Airway epithelial cell (primary cell): ENCODE measurements around the gene HTR3E. TPM values are rescaled to one million over a fixed set of nuclear protein-coding genes. Genes with fewer than 3 reads are reported as not detected.

Experiments used
- total RNA-seq: library from RNA; depleted of rRNA; stranded (reverse); fragments of >200 nt; gene quantifications from 2 replicates; pipeline ENCODE4 v1.2.3, GENCODE V29; 2015

HTR3E gene, protein sequence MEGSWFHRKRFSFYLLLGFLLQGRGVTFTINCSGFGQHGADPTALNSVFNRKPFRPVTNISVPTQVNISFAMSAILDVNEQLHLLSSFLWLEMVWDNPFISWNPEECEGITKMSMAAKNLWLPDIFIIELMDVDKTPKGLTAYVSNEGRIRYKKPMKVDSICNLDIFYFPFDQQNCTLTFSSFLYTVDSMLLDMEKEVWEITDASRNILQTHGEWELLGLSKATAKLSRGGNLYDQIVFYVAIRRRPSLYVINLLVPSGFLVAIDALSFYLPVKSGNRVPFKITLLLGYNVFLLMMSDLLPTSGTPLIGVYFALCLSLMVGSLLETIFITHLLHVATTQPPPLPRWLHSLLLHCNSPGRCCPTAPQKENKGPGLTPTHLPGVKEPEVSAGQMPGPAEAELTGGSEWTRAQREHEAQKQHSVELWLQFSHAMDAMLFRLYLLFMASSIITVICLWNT
- not detected in 2 replicates for total RNA-seq

DNA sequence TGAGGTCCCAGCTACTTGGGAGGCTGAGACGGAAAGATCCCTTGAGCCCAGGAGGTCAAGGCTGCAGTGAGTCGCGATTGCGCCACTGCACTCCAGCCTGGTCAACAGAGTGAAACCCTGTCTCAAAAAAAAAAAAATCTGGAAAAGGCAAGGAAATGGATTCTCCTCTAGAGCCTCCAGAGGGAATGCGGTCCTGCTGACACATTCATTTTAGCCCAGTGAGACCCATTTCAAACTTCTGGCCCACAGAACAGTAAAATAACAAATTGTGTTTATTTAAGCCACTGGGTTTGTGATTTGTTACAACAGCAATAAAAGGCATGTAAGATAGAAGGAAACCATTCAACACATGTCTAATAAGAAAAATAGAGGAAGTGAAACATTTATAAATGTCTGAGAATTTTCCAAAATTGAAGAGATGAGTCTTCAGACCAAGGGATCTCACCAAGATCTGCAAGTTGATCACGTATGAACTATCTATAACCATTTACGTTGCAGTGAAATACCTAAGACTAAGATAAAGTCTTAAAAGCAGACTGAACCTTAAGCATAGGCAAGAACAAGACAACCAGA lies at the start of gene HTR3E:
Gene HTR3E, plus strand, starts transcription at position 254 of the 573 bp plus-strand sequence. CDS start 466 bp downstream, outside the sequence.

DNA sequence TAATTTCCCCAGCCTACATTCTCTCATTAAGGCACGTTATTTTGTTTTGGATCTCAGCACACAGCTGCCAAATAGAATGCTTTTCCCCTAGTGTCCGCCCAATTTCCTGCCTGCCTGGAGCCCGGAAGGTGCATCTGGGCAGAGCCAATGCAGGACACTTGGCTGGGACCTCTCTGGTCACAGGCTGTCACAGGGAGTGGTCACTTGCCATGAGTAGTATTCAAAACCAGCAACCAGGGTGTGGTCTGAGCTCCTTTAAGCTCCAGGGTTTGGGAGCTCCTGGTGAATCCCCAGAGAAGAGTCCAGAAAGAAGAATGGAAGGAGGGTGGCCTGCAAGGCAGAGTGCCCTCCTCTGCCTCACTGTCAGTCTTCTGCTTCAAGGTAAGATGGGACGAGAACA lies 44.1 kb upstream of the HTR3E start, which contains the start of gene HTR3C:
Gene HTR3C, plus strand, starts transcription at position 281 of the 400 bp plus-strand sequence. Its CDS starts 34 bp downstream, at position 315.

DNA sequence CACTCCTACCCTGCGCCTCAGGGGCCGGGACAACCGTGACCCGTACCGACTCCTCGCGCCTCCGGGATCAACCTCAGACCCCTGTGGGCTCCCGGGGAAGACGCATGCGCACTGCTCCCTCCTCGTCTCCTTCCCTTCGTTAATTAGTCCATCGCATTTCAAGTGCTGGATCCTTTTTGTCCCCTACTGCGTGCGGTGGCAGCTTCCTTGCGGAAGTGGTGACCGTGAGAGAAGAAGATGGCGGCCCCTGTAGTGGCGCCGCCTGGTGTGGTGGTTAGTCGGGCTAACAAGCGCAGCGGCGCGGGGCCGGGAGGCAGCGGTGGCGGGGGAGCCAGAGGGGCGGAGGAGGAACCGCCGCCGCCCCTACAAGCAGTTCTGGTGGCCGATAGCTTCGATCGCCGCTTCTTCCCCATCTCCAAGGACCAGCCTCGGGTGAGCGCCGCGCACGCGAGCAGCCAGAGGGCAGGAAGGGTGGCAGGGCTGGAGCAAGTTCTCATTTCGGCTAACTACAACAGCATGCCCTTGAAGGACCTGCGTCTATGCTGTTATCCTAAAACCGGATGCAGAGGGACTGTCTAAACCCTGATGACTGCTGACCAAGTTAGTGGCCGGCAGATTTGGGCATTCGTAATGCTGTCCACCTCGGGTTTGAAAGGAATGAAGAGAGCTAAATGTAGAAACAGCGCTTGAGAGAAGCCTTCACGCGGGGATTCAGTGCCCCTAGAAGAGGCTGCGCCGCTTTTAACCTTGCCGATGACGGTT lies 38.5 kb downstream of the HTR3E start, which contains the start of gene EIF2B5:
Gene EIF2B5, plus strand, starts transcription at position 210 of the 762 bp plus-strand sequence. Its CDS starts 28 bp downstream, at position 238.

DNA sequence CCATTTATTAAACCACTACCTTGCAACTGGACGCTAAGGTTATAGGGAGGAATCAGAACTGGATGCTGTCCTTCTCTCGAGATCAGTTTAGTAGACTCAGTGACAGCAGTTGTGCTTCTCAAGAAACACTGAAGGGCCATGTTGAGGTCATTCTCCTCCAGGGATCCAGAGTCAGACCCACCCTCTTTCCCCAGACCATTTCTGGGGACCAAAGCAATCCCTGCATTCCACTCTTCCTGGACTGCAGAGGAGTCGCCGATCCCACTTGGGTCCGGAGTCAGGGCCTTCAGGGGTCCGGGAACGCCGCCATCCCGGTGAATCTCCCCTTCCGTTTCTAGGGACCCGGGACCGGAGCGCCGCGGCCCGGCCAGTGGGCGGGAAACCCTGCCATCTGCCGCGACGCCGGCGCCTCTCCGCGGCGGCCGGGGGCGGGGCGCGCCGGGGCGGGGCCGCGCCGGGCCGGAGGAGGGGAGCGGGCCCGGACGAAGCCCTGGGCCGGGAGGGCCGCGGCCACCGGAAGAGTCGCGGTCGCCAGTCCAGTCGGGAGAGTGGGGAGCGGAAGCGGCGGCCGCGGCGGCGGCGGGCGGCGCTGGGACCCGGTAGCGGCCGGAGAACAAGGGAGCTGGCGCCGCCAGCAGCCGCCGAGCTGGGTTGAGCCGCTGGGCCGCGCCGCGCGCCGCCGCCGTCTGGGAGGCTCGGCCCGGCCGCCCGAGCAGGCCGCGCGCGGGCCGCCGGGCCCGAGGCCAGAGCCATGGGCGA lies 58.2 kb downstream of the HTR3E start, which contains the start of gene DVL3:
Gene DVL3, plus strand, starts transcription at position 493 of the 759 bp plus-strand sequence. Its CDS starts 259 bp downstream, at position 752.

Other genes starting within 250 kb of the HTR3E start
- gene PARL, start 212.2 kb upstream of the HTR3E start, total RNA-seq: 39.9 and 53.2 TPM in 2 replicates
- gene ABCC5, start 79.2 kb upstream of the HTR3E start, total RNA-seq: 19.2 and 23.5 TPM in 2 replicates
- gene HTR3D, start 65.3 kb upstream of the HTR3E start, total RNA-seq: not detected in 2 replicates
- not detected in 2 replicates for gene HTR3C, start 44.0 kb upstream of the HTR3E start, total RNA-seq
- gene EIF2B5, start 38.3 kb downstream of the HTR3E start, total RNA-seq: 25.4 and 40.7 TPM in 2 replicates
- gene DVL3, start 58.3 kb downstream of the HTR3E start, total RNA-seq: 21.9 and 30.9 TPM in 2 replicates
- 249 and 343 TPM in 2 replicates for gene AP2M1, start 77.8 kb downstream of the HTR3E start, total RNA-seq
- 37.8 and 40.1 TPM in 2 replicates for gene ABCF3, start 89.1 kb downstream of the HTR3E start, total RNA-seq
- gene VWA5B2, start 132.5 kb downstream of the HTR3E start, total RNA-seq: not detected in 2 replicates
- gene ALG3, start 151.9 kb downstream of the HTR3E start, total RNA-seq: 82.5 and 89.1 TPM in 2 replicates
- 16.6 and 19.6 TPM in 2 replicates for gene EEF1AKMT4, start 152.6 kb downstream of the HTR3E start, total RNA-seq
- gene CAMK2N2, start 164.5 kb downstream of the HTR3E start, total RNA-seq: 0.07 TPM in 1 of 2 replicates, not detected in the other
- not detected in 2 replicates for gene ECE2, start 179.0 kb downstream of the HTR3E start, total RNA-seq
- gene PSMD2, start 202.2 kb downstream of the HTR3E start, total RNA-seq: 478 and 595 TPM in 2 replicates
- gene EIF4G1, start 217.5 kb downstream of the HTR3E start, total RNA-seq: 479 and 515 TPM in 2 replicates
- gene FAM131A, start 240.5 kb downstream of the HTR3E start, total RNA-seq: 24.9 and 36.7 TPM in 2 replicates